GM12874 (cell line): ENCODE measurements around the gene TIMM23B.
"Not testable (repeated sequence)": the region's sequence is repeated elsewhere in the genome, so short reads cannot be mapped to it uniquely, and the experiment has no call there.

Source experiments
- CTCF ChIP-seq: IDR thresholded peaks from 2 replicates; pipeline ENCODE4 v1.5.1; 2011; ENCODE audit warnings: low read depth, mild to moderate bottlenecking, control low read depth, low read length, moderate library complexity; ENCODE audit not compliant: insufficient read depth

TIMM23B gene

GRCh38 chr10:49941447-49942338 is at the start of gene TIMM23B, which contains the start of gene PARG:
Gene TIMM23B, plus strand, starts transcription at chr10:49942053. Its CDS starts 142 bp downstream, at chr10:49942195.
Gene PARG, minus strand, starts transcription at chr10:49942027. Its CDS starts 302 bp downstream, at chr10:49941725.
- not testable (repeated sequence) for TF ChIP-seq CTCF

- not testable (repeated sequence) for TF ChIP-seq CTCF
These were observed 46.5 kb downstream of the TIMM23B start, which contains the start of gene AGAP6 for GRCh38 chr10:49988376-49988775. Gene AGAP6, plus strand, starts transcription at chr10:49988406. Its CDS starts 310 bp downstream, at chr10:49988716.

GRCh38 chr10:50021646-50022045 is 79.8 kb downstream of the TIMM23B start:
- no peak for TF ChIP-seq CTCF
